NCI-H1417 (cell line): ENCODE results near the gene DUSP5.

Experiments used
- DNase-seq, 3 experiments: peaks; one replicate each; lab custom pipeline; 2025; lab: John Stamatoyannopoulos, UW

DUSP5 gene

DNA sequence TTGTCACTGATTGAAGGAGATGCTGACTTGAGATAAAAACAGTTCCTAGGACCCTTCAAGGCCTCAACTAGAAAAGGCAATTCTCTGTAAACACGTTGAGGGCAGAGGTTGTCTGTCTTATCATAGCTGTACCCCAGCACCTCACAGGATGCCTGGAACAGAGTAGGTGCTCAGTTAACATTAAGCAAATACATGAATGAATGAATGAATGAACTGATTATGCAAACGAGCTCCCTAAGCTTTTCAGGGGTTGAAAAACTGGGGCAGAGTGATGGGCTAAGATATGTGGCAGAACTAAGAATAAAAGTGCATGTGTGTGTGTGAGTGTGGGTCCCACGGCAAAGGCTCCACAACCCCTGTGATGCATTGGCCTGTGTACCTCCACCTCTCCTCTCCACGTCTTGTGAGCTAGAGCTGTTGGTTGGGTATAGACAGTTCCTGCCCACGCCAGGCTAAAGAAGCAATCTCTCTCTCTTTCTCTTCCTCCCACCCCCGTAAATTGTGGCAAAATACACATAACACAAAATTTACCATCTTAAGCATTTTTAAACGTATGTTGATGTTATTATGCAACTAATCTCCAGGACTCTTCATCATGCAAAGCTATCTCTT is 48.9 kb downstream of the DUSP5 start:
- no peak for DNase-seq

DNA sequence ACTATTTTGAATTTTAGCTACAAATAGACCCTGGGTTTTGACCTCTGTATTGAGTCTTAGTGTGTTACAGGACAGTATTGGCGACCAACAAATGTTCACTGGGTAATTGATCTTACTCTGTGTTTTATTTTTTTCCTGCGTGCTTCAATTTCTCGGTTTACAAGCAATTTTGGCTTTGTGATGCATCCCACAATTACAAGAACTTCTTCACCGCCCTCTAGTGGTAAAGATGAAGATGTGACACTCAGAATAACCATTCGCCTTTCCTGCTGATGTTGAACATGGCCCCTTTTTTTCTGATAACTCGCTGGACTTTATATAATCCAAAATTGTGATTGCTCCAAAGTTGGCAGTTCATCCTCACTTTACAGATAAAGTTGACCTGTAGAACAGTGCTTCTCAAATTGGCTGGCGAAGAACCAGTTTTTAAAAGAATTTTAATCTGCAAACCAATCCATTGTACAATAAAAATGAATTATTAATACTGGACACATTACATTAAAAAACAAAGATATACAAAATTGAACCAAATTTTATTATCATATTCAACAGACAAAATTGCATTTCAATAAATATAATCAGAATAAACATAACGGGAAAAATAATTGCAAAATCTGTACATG is 49.5 kb downstream of the DUSP5 start:
- peak; percentile 24 to 70 (median 51) for DNase-seq

DNA sequence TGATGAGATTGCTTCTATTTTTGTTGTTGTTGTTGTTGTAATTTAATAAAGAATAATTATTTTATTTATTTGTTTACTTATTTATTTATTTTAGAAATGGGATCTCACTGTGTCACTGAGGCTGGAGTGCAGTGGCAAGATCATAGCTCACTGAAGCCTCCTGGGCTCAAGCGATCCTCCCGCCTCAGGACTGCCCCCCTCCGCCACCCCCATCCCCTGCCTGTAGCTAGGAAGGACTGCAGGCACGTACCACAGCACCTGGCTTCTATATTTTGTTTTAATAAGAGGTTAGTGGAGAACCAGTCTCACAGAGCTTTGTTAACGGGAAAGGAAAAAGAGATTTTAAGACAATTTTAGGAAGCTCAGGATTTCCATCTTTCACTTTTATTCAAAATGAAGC is 50.3 kb downstream of the DUSP5 start:
- no peak for DNase-seq

DNA sequence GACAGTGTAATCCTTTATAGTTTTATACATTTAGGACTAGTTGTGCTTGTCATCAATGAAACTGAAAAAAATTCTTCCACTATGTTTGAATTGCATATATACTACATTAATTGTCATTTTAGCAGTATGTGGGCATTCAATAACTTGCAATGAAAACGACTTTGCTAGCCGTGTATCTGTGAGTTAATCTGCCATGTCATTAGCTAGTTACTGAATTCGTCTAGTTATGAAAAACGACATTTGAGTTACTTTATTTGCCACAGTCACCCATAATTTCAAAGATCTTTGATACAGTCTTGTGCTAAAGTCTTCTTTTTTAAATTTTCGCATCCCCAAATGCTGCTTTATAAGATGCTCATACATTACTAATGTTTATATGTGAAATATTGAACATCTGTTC is 51.5 kb downstream of the DUSP5 start:
- no peak for DNase-seq

DNA sequence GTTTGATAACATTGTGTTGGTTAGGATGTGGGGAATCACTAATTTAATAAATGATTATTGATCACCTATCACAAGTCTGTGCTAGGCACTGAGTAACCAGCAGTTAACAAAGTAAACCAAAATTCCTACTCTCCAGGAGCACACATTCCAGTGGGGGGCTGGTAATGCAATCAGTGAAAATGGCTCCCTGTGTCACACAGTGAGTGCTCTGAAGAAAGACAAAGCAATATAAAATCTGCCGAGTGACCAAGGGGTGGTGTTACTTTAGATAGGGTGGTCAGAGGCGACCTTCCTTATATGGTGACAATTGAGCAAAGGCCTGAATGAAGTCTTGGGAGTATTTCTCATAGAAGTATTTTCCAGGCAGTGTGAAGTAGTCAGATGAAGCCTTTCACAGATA is 56.2 kb downstream of the DUSP5 start:
- DNase-seq: no peak

DNA sequence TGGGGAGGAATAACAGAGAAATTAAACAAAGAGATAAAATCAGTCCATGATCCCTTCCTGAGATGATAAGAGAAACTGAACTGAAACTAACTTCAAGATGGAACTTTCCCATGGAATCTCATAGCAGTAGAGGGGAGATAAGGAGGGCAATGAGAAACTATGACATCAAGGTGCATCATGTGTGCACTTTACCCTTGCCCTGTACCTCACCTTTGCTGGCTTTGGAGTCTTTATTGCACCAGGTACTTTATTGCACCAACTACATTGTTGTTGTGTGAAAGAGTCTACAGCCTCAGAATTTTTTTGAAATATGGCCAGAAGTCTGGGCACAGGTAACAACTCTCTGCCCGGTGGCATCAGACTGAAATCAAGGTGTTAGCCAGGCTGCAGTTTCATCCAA is 58.6 kb downstream of the DUSP5 start:
- no peak for DNase-seq

DNA sequence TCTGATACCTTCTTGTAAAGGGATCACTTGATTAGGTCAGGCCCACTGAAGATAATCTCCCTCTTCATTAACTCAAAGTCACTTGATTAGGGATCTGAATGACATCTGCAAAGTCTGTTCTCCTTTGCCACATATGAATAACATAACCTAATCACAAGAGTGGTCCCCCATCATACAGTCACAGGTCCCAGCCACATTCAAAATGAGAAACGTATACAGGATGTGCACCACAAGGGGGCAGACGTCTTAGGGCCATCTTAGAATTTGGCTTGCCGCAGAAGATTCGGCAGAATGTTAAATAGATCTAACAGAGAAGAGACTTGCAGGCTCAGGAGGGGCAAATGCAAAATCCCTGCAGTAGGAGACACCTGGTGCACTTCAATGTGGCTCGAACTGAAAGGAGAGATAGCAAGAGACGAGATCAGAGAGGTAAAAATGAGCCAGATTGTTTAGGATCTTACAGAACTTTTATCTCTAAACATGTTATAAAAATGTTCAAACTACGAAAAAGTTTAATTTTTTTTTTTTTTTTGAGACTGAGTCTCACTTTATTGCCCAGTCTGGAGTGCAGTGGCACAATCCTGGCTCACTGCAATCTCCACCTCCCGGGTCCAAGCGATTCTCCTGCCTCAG is 59.4 kb downstream of the DUSP5 start:
- peak in 2 of 3 experiments; percentile 2 to 8 for DNase-seq

DNA sequence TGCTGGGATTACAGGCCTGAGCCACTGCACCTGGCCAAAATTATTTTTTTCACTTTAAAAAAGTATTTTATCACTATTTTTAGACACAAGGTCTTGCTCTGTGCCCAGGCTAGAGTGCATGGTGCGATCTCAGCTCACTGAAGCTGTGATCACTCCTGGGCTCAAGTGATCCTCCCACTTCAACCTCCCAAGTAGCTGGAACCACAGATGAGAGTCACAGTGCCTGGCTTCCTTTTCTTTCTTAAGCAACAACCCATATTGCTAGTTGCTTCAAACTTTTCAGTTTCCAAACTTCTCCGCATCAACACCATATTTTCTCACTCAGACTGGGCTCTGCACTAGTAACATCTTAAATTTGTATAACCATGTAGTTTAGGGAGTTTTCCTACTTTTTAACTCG is 60.3 kb downstream of the DUSP5 start:
- DNase-seq: no peak

DNA sequence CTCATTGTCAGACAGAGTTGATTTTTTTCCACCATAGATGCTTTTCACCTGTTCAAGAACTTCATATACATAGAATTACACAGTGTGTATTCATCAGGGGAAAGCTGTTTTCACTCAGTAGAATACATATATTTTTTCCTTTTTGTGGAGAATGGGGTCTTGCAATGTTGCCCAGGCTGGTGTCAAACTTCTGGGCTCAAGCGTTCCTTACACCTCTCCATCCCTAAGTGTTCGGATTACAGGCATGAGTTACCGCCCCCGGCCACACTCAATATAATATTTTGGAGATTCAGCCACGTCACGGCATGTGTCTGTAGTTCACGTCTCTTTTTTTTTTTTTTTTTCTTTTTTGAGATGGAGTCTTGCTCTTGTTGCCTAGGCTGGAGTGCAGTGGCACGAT is 62.3 kb downstream of the DUSP5 start:
- no peak for DNase-seq
